Measurements from ENCODE around the gene PAX7.

The PAX7 gene

GRCh38 chr1:18703041-18703621 lies 72.5 kb downstream of the PAX7 start:
- no peak for TF ChIP-seq CTCF (IDR thresholded peaks at IDR 0.05; ENCODE audit: low read depth, low read length)
- no peak overlapping the region for H3K4me3 ChIP-seq (ENCODE audit: low read depth, low read length)

- H3K4me3 ChIP-seq (ENCODE audit: low read depth, low read length) = no peak overlapping the region
- TF ChIP-seq CTCF (IDR thresholded peaks at IDR 0.05; ENCODE audit: low read depth, low read length) = no peak
Measured at GRCh38 chr1:18705811-18706210, 75.2 kb downstream of the PAX7 start.

- TF ChIP-seq CTCF (IDR thresholded peaks at IDR 0.05; ENCODE audit: low read depth, low read length) = no peak
- H3K4me3 ChIP-seq (ENCODE audit: low read depth, low read length) = no peak overlapping the region
Measured at GRCh38 chr1:18707696-18708257, 77.1 kb downstream of the PAX7 start.

GRCh38 chr1:18710002-18710401 lies 79.4 kb downstream of the PAX7 start:
- no peak overlapping the region for H3K4me3 ChIP-seq (ENCODE audit: low read depth, low read length)
- no peak for TF ChIP-seq CTCF (IDR thresholded peaks at IDR 0.05; ENCODE audit: low read depth, low read length)

GRCh38 chr1:18711003-18711402 lies 80.4 kb downstream of the PAX7 start:
- no peak for TF ChIP-seq CTCF (IDR thresholded peaks at IDR 0.05; ENCODE audit: low read depth, low read length)
- no peak overlapping the region for H3K4me3 ChIP-seq (ENCODE audit: low read depth, low read length)

- no peak for TF ChIP-seq CTCF (IDR thresholded peaks at IDR 0.05; ENCODE audit: low read depth, low read length)
- no peak overlapping the region for H3K4me3 ChIP-seq (ENCODE audit: low read depth, low read length)
Measured at GRCh38 chr1:18711536-18712251, 81.0 kb downstream of the PAX7 start.

GRCh38 chr1:18712252-18712600 lies 81.6 kb downstream of the PAX7 start:
- no peak overlapping the region for H3K4me3 ChIP-seq (ENCODE audit: low read depth, low read length)
- TF ChIP-seq CTCF (IDR thresholded peaks at IDR 0.05; ENCODE audit: low read depth, low read length) = no peak
